NCI-H146 (cell line): ENCODE measurements around the gene GLB1L2.

Experiments used
- DNase-seq: peaks from one replicate; lab custom pipeline; 2025; lab: John Stamatoyannopoulos, UW

Gene GLB1L2

GRCh38 chr11:134347441-134347840 is 15.7 kb downstream of the GLB1L2 start:
- no peak for DNase-seq

GRCh38 chr11:134349109-134349801 is 17.5 kb downstream of the GLB1L2 start:
- no peak for DNase-seq

- DNase-seq: no peak
Measured at GRCh38 chr11:134349802-134350355, 18.1 kb downstream of the GLB1L2 start.

GRCh38 chr11:134350381-134350780 is 18.6 kb downstream of the GLB1L2 start:
- DNase-seq: no peak

GRCh38 chr11:134352111-134352510 is 20.3 kb downstream of the GLB1L2 start:
- no peak for DNase-seq

GRCh38 chr11:134355136-134355535 is 23.3 kb downstream of the GLB1L2 start:
- no peak for DNase-seq

GRCh38 chr11:134355656-134356055 is 23.9 kb downstream of the GLB1L2 start:
- no peak for DNase-seq

- no peak for DNase-seq
Measured at GRCh38 chr11:134356656-134357544, 25.1 kb downstream of the GLB1L2 start.

- no peak for DNase-seq
Measured at GRCh38 chr11:134357545-134357839, 25.7 kb downstream of the GLB1L2 start.

- DNase-seq: no peak
Measured at GRCh38 chr11:134358165-134358855, 26.5 kb downstream of the GLB1L2 start.

- no peak for DNase-seq
Measured at GRCh38 chr11:134358856-134359490, 27.2 kb downstream of the GLB1L2 start.

GRCh38 chr11:134359646-134360045 is 27.9 kb downstream of the GLB1L2 start:
- no peak for DNase-seq

- DNase-seq: no peak
Measured at GRCh38 chr11:134360050-134360835, 28.5 kb downstream of the GLB1L2 start.

- DNase-seq: no peak
Measured at GRCh38 chr11:134361661-134362060, 29.9 kb downstream of the GLB1L2 start.

GRCh38 chr11:134362192-134362901 is 30.6 kb downstream of the GLB1L2 start:
- no peak for DNase-seq

- no peak for DNase-seq
Measured at GRCh38 chr11:134363161-134363560, 31.4 kb downstream of the GLB1L2 start.

- DNase-seq: no peak
Measured at GRCh38 chr11:134363592-134363991, 31.8 kb downstream of the GLB1L2 start.

GRCh38 chr11:134364261-134364660 is 32.5 kb downstream of the GLB1L2 start:
- no peak for DNase-seq

GRCh38 chr11:134365011-134365925 is 33.5 kb downstream of the GLB1L2 start:
- DNase-seq: no peak

GRCh38 chr11:134366254-134366653 is 34.5 kb downstream of the GLB1L2 start:
- no peak for DNase-seq
